Endothelial cell of umbilical vein (primary cell): ENCODE results near the gene KCTD11. TPM values are rescaled to one million over a fixed set of nuclear protein-coding genes. Genes with fewer than 3 reads are reported as not detected.
A peak's percentile ranks its signal among the peaks of the same experiment; 100 is the strongest.

Experiments used
- BruUV-seq: library from RNA; stranded (reverse); fragments of 400-500 nt; replicated peaks from 2 replicates; lab custom pipeline; 2021; lab: Mats Ljungman, UMichigan
- CTCF ChIA-PET: fragments of 300-600, 350-600 bp; sonication (Branson Sonifier 250); formaldehyde crosslinking; loops from one replicate; lab custom pipeline; 2021; ENCODE audit warnings: antibody characterized with exemption, inconsistent platforms; lab: Charles Lee
- POLR2A ChIA-PET: fragments of 300-600, 350-600 bp; sonication (Branson Sonifier 250); formaldehyde crosslinking; loops from one replicate; lab custom pipeline; 2021; ENCODE audit warnings: antibody characterized with exemption, inconsistent platforms; lab: Charles Lee
- DNase-seq: peaks from one replicate; pipeline ENCODE4 v3.0.0-alpha.2; 2011; ENCODE audit warnings: low read depth, low spot score
- FAIRE-seq: peaks from 2 replicates; lab custom pipeline; 2011; peaks lifted over from hg19 to GRCh38; lab: Jason Lieb, UNC
- H2AFZ ChIP-seq: 2 replicates; pipeline ENCODE4 v1.6.0; 2012; ENCODE audit warnings: low read depth, low read length, control low read depth, inconsistent platforms
- H3K27ac ChIP-seq: 2 replicates; pipeline ENCODE4 v1.5.1; 2011; ENCODE audit warnings: low read depth, mild to moderate bottlenecking, control low read depth, low read length, moderate library complexity; ENCODE audit not compliant: insufficient read depth
- H3K27me3 ChIP-seq, 2 experiments: 2 replicates each; pipeline versions ENCODE4 v1.6.0 to v1.6.1; 2011; ENCODE audit warnings: low read length in 2 of 2, mixed read lengths in 1 of 2; ENCODE audit not compliant: control insufficient read depth in 2 of 2, insufficient read depth in 2 of 2
- H3K36me3 ChIP-seq, 2 experiments: 2 replicates in 1 of 2; 3 replicates in 1 of 2; pipeline ENCODE4 v1.5.1; 2011; ENCODE audit warnings: low read length in 2 of 2, mild to moderate bottlenecking in 1 of 2, moderate library complexity in 1 of 2; ENCODE audit not compliant: control insufficient read depth in 2 of 2, insufficient read depth in 2 of 2; ENCODE audit errors: extremely low read depth in 1 of 2
- H3K4me1 ChIP-seq: 3 replicates; pipeline ENCODE4 v1.5.1; 2011; ENCODE audit warnings: mild to moderate bottlenecking, low read length; ENCODE audit not compliant: control insufficient read depth, insufficient read depth; ENCODE audit errors: extremely low read depth
- H3K4me2 ChIP-seq: 2 replicates; pipeline ENCODE4 v1.6.1; 2011; ENCODE audit warnings: low read length, control low read depth, mixed read lengths; ENCODE audit not compliant: insufficient read depth
- H3K4me3 ChIP-seq, 3 experiments: fragments of 200-600 bp in 1 of 3; sonication (generic), shearing (Covaris generic) in 1 of 3; replicated peaks in 1 of 3; 2 replicates each; pipeline ENCODE4 v1.5.1; 2011 to 2016; ENCODE audit warnings: control low read depth in 3 of 3, low read length in 3 of 3, mild to moderate bottlenecking in 2 of 3, inconsistent platforms in 1 of 3, low read depth in 1 of 3, moderate library complexity in 1 of 3; ENCODE audit not compliant: insufficient read depth in 1 of 3
- H3K79me2 ChIP-seq: 2 replicates; pipeline ENCODE4 v1.6.0; 2012; ENCODE audit warnings: low read length, inconsistent platforms; ENCODE audit not compliant: control insufficient read depth, insufficient read depth
- H3K9ac ChIP-seq: replicated peaks from 2 replicates; pipeline ENCODE3; 2011; ENCODE audit warnings: low read length, control low read depth; ENCODE audit not compliant: insufficient read depth; ENCODE audit errors: extremely low read depth
- H3K9me1 ChIP-seq: replicated peaks from 3 replicates; pipeline ENCODE4 v1.6.0; 2011; ENCODE audit warnings: mild to moderate bottlenecking, low read length; ENCODE audit not compliant: control insufficient read depth, insufficient read depth; ENCODE audit errors: extremely low read depth
- H3K9me3 ChIP-seq: replicated peaks from 2 replicates; pipeline ENCODE4 v1.5.1; 2012; ENCODE audit warnings: low read length, inconsistent platforms; ENCODE audit not compliant: control insufficient read depth, insufficient read depth
- H4K20me1 ChIP-seq: replicated peaks from 2 replicates; pipeline ENCODE3; 2011; ENCODE audit warnings: mild to moderate bottlenecking, low read length; ENCODE audit not compliant: control insufficient read depth, insufficient read depth; ENCODE audit errors: extremely low read depth
- EZH2 ChIP-seq: IDR thresholded peaks from 2 replicates; pipeline ENCODE4 v1.6.1; 2012; ENCODE audit warnings: borderline replicate concordance, low read depth, mild to moderate bottlenecking, moderate library complexity, low read length, inconsistent platforms; ENCODE audit not compliant: severe bottlenecking
- FOS ChIP-seq: IDR thresholded peaks from 2 replicates; pipeline ENCODE4 v1.6.1; 2011; ENCODE audit warnings: mild to moderate bottlenecking, low read length, moderate library complexity, borderline replicate concordance; ENCODE audit not compliant: insufficient read depth
- GATA2 ChIP-seq: IDR thresholded peaks from 2 replicates; pipeline ENCODE4 v1.7.0; 2011; ENCODE audit warnings: low read depth, mild to moderate bottlenecking, moderate library complexity, mixed read lengths, low read length; ENCODE audit not compliant: insufficient read length, insufficient read depth
- JUN ChIP-seq: IDR thresholded peaks from 2 replicates; pipeline ENCODE4 v1.6.1; 2011; ENCODE audit warnings: borderline replicate concordance, low read depth; ENCODE audit not compliant: insufficient read length, insufficient read depth
- MYC ChIP-seq: IDR thresholded peaks from one replicate; pipeline ENCODE4 v1.6.1; 2011; ENCODE audit warnings: mild to moderate bottlenecking, low read depth, low read length
- POLR2A ChIP-seq: IDR thresholded peaks from 2 replicates; pipeline ENCODE4 v1.6.1; 2012; ENCODE audit warnings: low read depth, mild to moderate bottlenecking, control low read depth, low read length
- POLR2AphosphoS5 ChIP-seq: IDR thresholded peaks from 2 replicates; pipeline ENCODE4 v1.6.1; 2012; ENCODE audit warnings: low read depth, mild to moderate bottlenecking, control low read depth, low read length, moderate library complexity; ENCODE audit not compliant: insufficient read depth
- dilution Hi-C: fragments of 300-500 bp; cut with MboI; formaldehyde crosslinking; loops from one replicate; pipeline ENCODE4 v1.15.0; 2019; ENCODE audit warnings: low sequenced_read_pairs; ENCODE audit not compliant: extremely low pct_ligation_motif_present
- intact Hi-C: fragments of 100-400 bp; cut with micrococcal nuclease; formaldehyde crosslinking; loops from one replicate; pipeline ENCODE4 v1.10.0; 2022
- polyA plus RNA-seq, 4 experiments: library from polyadenylated mRNA; depleted of rRNA in 3 of 4; stranded (reverse) in 3 of 4; unstranded in 1 of 4; fragments of >200 nt; gene quantifications; 2 replicates each; pipeline versions ENCODE4 v1.2.1 to v1.2.3, GENCODE V29; 2011 to 2012; ENCODE audit warnings: missing spikeins in 1 of 4
- total RNA-seq: library from RNA; stranded (reverse); gene quantifications from 2 replicates; pipeline ENCODE4 v1.2.3, GENCODE V29; 2021
- TF ChIP-seq, protein P1 (sequence below): IDR thresholded peaks from 2 replicates; pipeline ENCODE4 v1.6.1; 2011; ENCODE audit not compliant: insufficient read depth, insufficient read length
- TF ChIP-seq, protein P2 (sequence below), 2 donors: IDR thresholded peaks; 1 replicate in 1 of 2; 2 replicates in 1 of 2; pipeline ENCODE4 v1.5.1; 2011; ENCODE audit warnings: low read length in 2 of 2, mild to moderate bottlenecking in 2 of 2, moderate library complexity in 2 of 2, control low read depth in 1 of 2, inconsistent platforms in 1 of 2, low read depth in 1 of 2; ENCODE audit not compliant: insufficient read depth in 1 of 2; ENCODE audit errors: extremely low read depth in 1 of 2

KCTD11 gene
- total and polyA plus RNA-seq, 2 donors (not counting 3 experiments of a cell fraction or from before 2014, with no cell fraction given): 3.8 to 6.5 TPM

DNA sequence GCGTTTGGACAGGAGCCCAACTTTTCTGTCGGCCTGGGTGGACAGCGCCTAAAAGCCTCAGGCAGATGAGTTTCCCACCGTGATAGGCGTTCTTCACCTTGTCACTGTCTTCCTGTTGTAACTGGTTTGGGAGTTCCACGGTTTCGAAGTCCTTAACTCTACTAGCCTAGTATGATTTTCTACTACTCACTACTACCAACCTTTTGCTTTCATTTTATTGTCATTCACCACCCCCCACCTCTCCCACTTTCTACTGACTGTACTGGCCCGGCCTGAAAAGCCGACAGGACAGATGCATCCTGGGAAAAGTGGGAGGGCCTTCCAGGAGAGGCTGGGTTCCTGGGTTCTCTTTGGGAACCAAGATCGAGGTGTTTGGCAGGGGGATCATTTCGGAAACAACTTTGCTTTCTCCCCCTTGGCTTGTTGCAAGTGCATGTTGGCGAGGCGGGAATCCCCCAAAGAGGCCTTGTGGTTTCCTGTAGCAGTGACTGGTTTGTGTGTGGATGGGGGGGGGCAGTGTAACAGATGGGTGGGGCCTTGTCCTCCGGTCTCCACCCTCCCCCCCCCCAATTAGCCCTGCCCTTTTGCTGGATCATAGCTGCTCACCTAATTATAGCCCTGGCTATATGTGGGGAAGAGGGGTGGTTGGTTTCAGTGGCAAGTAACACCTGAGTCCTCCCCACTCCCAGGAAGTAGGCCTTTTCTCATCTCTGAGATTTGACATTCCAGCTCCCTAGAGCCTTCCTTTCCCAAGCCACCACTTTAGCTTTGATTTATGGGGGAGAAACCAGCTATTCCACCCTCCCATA lies 43.1 kb upstream of the KCTD11 start:
- BruUV-seq: TSS peak; percentile 75
- intact Hi-C loops (loop anchor here (1.0 kb wide), 2 partner anchors 70 to 126 kb away; partner anchors contain the start of genes PHF23 and TMEM102), dilution Hi-C loops (no loop called here)
- no peaks in the 10 kb centered on the region for H3K27me3 ChIP-seq
- no peak overlapping the region for H2AFZ ChIP-seq
- FAIRE-seq: peak; percentile 81
- DNase-seq: peak; percentile 81
- ChIA-PET POLR2A (interaction anchor here (0.7 to 0.9 kb wide), 2 partner anchors 21 to 396 kb away, joined by 3 read pairs; partner anchors contain the start of gene EFNB3), CTCF (interaction anchor here (0.9 kb wide), 1 partner anchor 21 kb away, joined by 3 read pairs; the partner anchor contains the start of gene NEURL4)
- peak overlapping the region; percentile 80 for H3K4me2 ChIP-seq
- H3K9me3 ChIP-seq: no peaks in the 10 kb centered on the region
- peaks cover 19% of the 10 kb centered on the region for H3K4me1 ChIP-seq
- peaks cover 45% of the 10 kb centered on the region for H3K79me2 ChIP-seq
- peak overlapping the region; percentile 71 to 93 (median 87) for H3K4me3 ChIP-seq
- peaks cover 31 to 35% of the 10 kb centered on the region in 2 experiments for H3K36me3 ChIP-seq
- TF ChIP-seq POLR2A (peak; percentile 68), POLR2AphosphoS5 (no peak)
- peak overlapping the region; percentile 97 for H3K9ac ChIP-seq
- peaks cover 4% of the 10 kb centered on the region for H4K20me1 ChIP-seq
- H3K9me1 ChIP-seq: no peaks in the 10 kb centered on the region
- H3K27ac ChIP-seq: peak overlapping the region; percentile 83

DNA sequence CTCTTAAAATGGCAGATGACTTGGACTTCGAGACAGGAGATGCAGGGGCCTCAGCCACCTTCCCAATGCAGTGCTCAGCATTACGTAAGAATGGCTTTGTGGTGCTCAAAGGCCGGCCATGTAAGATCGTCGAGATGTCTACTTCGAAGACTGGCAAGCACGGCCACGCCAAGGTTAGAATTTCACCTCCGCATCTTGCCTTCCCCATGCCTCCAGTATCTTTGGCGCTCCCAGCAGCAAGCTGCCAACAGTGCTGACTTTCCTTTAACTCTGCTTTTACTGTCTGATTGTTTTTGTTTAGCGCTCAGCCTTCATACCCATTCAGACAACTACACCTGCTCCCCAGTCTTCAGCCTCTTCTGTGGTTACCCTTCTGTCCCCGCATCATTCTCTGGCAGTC lies 42.3 kb upstream of the KCTD11 start:
- dilution Hi-C loops: no loop called here
- POLR2A ChIA-PET: interaction anchor here (0.7 kb wide), 1 partner anchor 395 kb away, joined by 3 read pairs; the partner anchor contains the start of gene EFNB3
- Histone ChIP-seq H3K36me3 (peaks cover 31 to 35% of the 10 kb centered on the region in 2 experiments), H3K79me2 (peaks cover 49% of the 10 kb centered on the region), H3K9me3 (no peaks in the 10 kb centered on the region), H3K9ac (no peak overlapping the region), H2AFZ (no peak overlapping the region), H3K4me3 (peak overlapping the region in 1 of 3 experiments; percentile 93), H3K4me1 (peaks cover 26% of the 10 kb centered on the region), H3K27me3 (no peaks in the 10 kb centered on the region), H3K4me2 (peak overlapping the region; percentile 80), H3K27ac (no peak overlapping the region), H3K9me1 (no peaks in the 10 kb centered on the region), H4K20me1 (peaks cover 4% of the 10 kb centered on the region)
- FAIRE-seq (no peak), DNase-seq (no peak)
- no TSS peak for BruUV-seq
- TF ChIP-seq GATA2: no peak
- TF ChIP-seq POLR2A: no peak
- no peak for TF ChIP-seq JUN
- TF ChIP-seq, protein P1, sequence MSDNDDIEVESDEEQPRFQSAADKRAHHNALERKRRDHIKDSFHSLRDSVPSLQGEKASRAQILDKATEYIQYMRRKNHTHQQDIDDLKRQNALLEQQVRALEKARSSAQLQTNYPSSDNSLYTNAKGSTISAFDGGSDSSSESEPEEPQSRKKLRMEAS: no peak
- TF ChIP-seq MYC: no peak
- TF ChIP-seq FOS: no peak
- no peak for TF ChIP-seq EZH2
- TF ChIP-seq, protein P2, sequence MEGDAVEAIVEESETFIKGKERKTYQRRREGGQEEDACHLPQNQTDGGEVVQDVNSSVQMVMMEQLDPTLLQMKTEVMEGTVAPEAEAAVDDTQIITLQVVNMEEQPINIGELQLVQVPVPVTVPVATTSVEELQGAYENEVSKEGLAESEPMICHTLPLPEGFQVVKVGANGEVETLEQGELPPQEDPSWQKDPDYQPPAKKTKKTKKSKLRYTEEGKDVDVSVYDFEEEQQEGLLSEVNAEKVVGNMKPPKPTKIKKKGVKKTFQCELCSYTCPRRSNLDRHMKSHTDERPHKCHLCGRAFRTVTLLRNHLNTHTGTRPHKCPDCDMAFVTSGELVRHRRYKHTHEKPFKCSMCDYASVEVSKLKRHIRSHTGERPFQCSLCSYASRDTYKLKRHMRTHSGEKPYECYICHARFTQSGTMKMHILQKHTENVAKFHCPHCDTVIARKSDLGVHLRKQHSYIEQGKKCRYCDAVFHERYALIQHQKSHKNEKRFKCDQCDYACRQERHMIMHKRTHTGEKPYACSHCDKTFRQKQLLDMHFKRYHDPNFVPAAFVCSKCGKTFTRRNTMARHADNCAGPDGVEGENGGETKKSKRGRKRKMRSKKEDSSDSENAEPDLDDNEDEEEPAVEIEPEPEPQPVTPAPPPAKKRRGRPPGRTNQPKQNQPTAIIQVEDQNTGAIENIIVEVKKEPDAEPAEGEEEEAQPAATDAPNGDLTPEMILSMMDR (IDR thresholded peaks at IDR 0.05; ENCODE audit: extremely low read depth in 1 of 2, insufficient read depth in 1 of 2, low read depth in 1 of 2, low read length in 2 of 2): no peak
- no peak for TF ChIP-seq POLR2AphosphoS5
- intact Hi-C loops: no loop called here
- CTCF ChIA-PET: interaction anchor here (0.9 kb wide), 1 partner anchor 20 kb away, joined by 3 read pairs; the partner anchor contains the start of gene NEURL4
